Dermis blood vessel endothelial cell (primary cell): Measurements from ENCODE around the gene EXOSC3. TPM values are rescaled to one million over a fixed set of nuclear protein-coding genes. Genes with fewer than 3 reads are reported as not detected.
"Not testable (repeated sequence)": the region's sequence is repeated elsewhere in the genome, so short reads cannot be mapped to it uniquely, and the experiment has no call there.

ENCODE experiments used
- DNase-seq: peaks from one replicate; pipeline ENCODE4 v3.0.0; 2010
- total RNA-seq: library from RNA; depleted of rRNA; stranded (reverse); fragments of >200 nt; gene quantifications from 2 replicates; pipeline ENCODE4 v1.2.3, GENCODE V29; 2014

EXOSC3 gene
- total RNA-seq, 1 donor from 2014 or later = 29.4 TPM

- DNase-seq = no peak
Observed at GRCh38 chr9:37775216-37775919, 9.5 kb downstream of the EXOSC3 start.

DNA sequence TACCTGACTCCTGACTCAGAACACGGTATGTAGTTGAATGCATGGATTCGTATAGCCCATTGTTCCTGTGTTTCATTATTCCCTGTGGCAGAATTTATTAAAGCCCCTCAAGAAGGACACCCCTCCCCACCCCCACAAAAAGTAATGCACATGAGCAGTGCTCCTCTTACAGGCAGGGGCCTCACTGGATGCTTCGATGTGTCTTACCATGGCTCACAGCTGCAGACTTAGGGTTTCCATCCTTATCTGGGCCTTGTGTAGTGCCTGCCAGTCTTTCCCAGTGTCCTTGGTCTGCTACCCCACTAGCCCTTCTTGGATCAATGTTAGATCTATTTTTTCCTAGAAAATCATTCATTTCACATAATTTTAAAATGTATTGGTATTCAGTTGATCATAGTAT lies 14.9 kb downstream of the EXOSC3 start:
- DNase-seq = no peak

- DNase-seq = no peak
Observed at GRCh38 chr9:37769306-37769705, 15.6 kb downstream of the EXOSC3 start.

- DNase-seq = not testable (repeated sequence)
Observed at GRCh38 chr9:37765263-37765662, 19.6 kb downstream of the EXOSC3 start.

DNA sequence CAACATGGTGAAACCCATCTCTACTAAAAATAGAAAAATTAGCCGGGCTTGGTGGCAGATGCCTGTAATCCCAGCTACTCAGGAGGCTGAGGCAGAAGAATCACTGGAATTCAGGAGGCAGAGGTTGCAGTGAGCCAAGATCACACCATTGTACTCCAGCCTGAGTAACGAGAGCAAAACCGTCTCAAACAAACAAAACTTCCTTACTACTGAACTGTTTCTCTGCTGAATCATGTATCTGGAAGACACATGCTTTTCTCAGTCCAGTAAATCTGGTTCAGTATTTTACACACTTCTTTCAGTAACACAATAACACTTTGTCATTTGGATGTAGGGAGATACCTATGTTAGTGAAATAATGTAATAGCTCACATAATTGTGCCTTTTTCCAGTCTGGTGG lies 23.4 kb downstream of the EXOSC3 start:
- peak; percentile 4 for DNase-seq

DNA sequence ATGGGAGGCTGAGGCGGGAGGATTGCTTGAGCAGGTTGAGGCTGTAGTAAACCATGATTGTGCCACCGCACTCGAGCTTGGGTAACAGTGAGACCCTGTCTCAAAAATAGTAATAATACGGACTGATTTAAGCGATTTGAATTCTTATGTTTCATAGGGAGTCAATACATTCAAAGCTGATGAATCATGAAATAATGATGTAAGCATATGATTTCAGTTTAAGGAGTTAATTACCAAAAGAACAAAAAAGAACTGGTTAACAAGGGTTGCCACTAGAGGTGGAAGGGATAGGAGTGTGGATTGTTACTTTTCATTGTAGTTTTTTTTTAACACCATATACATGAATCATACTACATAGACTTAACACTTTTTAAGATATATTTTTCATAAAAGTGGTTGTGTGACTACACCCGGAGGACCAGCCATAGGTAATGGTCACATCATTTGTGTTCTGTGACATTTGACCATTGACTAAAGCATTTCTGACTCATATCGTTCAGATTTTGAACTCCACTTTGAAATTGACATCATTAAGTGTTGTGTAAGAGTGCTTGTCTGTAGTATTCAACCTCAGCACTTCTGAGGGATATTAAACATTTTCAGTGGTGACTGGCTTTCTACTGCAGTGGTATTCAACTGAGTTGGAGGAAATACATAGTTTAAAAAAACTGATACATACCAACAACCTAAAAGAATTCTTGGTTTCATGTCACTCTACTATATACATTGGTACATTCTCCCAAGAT lies 24.3 kb downstream of the EXOSC3 start:
- DNase-seq = no peak

DNA sequence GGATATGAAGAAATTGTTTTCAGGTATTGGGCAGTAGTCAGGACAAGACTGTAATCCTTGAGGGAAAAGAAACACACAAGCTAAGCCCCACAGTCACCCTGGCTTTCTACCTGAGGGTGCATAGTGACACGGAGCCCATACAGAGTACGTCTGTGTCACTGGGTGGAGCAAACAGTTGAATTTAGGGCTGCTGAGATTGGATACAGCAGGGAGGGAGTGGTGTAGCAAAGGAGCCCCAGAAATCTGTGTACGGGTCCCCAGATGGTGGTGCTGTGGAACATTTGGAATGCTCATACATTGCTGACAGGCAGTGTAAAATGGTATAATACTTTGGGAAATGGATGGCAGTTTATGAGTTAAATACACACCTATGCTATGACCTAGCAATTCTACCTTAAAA lies 26.1 kb downstream of the EXOSC3 start:
- DNase-seq = no peak

DNA sequence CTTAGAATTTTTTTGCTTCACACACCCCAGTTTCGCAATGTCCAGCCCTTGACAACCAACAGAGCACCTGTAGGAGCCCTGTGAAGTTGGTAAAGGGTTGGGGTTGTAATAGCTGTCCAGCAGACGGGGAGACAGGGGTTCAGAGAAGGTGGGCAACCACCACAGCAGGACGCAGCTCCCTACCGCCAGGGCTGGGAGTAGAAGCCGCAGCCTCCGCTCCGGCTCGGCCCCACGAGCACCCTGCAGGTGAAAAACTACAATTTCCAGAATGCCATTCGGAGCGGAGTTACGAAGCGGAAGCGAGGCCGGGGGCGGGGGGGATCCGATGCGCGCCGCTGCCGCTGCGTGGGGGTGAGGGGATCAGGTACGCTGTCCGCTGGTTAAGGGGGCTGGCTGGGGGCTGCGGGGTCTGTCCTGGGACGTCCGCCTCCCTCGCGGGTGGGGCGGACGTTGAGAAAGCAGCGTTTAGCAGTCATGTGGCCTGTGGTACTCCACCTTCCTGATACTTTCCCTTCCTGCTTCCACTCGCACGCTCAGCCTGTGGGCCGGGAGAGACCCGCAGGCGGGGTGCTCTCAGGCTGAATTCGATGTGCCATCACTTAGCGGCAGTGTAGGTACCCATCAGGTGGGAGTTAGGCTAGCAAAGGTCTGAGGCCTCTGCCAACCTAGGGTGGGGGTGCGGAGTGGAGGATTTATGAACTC lies 31.2 kb downstream of the EXOSC3 start, which contains the start of gene TRMT10B:
TSS of gene TRMT10B (plus strand) at position 317 of the 702 bp plus-strand sequence. CDS start 8,127 bp downstream, outside the sequence.
- peak; percentile 78 for DNase-seq

DNA sequence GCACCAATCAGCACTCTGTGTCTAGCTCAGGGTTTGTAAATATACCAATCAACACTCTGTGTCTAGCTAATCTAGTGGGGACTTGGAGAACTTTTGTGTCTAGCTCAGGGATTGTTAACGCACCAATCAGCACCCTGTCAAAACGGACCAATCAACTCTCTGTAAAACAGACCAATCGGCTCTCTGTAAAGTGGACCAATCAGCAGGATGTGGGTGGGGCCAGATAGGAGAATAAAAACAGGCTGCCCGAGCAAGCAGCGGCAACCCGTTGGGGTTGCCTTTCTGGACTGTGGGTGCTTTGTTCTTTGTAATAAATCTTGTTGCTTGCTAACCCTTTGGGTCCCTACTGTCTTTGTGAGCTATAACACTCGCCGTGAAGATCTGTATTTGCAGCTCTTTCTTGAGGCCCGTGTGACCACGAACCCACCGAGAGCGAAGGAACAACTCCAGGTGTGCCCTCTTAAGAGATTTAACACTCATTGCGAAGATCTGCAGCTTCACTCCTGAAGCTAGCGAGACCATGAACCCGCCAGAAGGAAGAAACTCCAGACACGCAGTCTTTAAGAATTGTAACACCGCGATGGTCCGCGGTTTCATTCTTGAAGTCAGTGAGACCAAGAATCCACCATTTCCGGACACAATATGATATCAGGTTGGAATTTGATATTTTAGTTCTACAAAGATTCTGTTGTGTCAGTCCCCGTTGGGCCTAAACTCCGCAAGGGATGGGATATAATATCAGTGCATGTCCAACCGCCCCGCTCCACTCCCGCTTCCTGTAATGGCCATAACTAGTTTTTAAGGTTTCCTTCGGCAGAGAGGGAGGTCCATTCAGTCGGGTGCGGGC lies 32.0 kb downstream of the EXOSC3 start:
- DNase-seq = no peak

DNA sequence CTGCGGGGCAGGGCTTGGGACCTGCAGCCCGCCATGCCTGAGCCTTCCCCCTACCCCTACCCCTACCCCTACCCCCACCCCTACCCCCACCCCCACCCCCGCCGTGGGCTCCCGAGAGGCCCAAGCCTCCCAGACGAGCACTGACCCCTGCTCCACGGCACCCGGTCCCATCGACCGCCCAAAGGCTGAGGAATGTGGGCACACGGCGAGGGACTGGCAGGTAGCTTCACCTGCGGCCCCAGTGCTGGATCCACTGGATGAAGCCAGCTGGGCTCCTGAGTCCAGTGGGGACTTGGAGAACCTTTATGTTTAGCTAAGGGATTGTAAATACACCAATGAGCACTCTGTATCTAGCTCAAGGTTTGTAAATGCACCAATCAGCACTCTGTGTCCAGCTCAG lies 32.8 kb downstream of the EXOSC3 start:
- DNase-seq = not testable (repeated sequence)

DNA sequence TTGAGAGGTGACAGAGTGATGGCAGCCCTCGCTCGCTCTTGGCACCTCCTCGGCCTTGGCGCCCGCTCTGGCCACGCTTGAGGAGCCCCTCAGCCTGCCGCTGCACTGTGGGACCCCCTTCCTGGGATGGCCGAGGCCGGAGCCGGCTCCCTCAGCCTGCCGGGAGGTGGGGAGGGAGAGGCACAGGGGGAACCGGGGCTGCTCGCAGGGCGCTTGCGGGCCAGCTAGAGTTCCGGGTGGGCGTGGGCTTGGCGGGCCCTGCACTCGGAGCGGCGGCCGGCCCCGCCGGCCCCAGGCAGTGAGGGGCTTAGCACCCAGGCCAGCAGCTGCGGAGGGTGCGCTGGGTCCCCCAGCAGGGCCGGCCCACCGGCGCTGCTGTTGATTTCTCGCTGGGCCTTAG lies 33.2 kb downstream of the EXOSC3 start:
- DNase-seq = not testable (repeated sequence)

DNA sequence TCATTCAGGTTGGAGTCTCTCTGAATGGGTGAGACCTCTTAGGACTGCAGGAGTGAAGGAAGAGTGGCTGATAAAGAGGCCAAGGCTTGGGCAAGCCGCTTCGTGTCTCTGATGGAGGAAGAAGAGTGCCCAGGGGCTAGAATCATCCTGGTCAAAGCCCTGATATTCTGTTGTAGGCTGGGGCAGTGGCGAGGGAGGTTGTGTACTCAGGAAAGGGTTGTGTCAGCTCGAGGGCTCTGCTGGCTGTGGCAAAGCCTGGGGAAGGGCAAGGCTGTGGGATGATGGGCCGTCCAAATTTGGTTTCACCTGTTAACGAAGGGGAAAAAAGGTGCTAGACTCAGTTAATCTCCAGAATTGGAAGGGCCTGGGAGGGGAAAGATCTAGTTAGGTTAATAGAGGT lies 33.7 kb downstream of the EXOSC3 start:
- DNase-seq = no peak

- DNase-seq = no peak
Observed at GRCh38 chr9:37749129-37749528, 35.7 kb downstream of the EXOSC3 start.

GRCh38 chr9:37747271-37747753 lies 37.6 kb downstream of the EXOSC3 start:
- DNase-seq = peak; percentile 80

GRCh38 chr9:37746448-37747270 lies 38.2 kb downstream of the EXOSC3 start:
- peak; percentile 2 for DNase-seq

DNA sequence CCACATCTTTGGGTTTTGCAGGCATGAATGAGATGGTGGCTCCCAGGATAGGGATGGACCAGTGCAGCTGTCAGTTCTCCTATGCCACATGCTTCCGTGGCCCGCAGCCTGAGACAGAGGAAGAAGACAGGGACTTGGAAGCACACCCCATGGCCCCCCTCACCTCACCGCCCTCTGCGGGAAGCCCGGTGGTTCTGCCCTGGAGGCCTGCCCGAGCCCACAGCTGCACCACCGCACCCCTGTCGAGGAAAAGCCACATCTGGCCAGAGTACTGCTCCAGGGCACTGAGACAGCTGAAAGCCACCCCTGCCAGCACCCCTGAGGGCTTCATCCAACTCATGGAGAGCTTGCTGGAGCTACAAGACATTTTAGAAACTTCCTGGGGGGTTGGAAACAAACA lies 38.9 kb downstream of the EXOSC3 start:
- DNase-seq = no peak

GRCh38 chr9:37740631-37741328 lies 44.1 kb downstream of the EXOSC3 start:
- no peak for DNase-seq

GRCh38 chr9:37740128-37740527 lies 44.7 kb downstream of the EXOSC3 start:
- DNase-seq = no peak

- DNase-seq = no peak
Observed at GRCh38 chr9:37739222-37739621, 45.6 kb downstream of the EXOSC3 start.

DNA sequence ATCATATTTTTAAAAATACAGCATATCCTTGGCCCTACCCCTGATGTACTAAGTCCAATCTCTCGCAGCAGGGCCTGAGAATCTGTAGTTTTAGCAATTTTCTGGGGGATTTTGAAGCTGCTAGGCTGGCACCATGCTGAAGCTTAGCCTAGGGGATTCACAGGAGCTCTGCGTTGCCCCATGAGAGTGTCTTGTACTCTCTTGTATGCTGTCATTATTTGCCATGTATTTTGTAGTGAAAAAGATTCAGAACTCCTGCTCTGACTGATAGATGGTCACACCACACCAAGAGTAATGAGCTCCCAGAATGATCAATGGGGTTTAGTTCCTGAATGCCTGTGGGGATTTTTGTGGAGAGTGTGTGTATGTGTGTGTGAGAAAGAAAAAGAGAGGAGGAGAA lies 51.9 kb downstream of the EXOSC3 start:
- DNase-seq = no peak
